ENCODE measurements around the gene MPG. TPM values are rescaled to one million over a fixed set of nuclear protein-coding genes. Genes with fewer than 3 reads are reported as not detected.

Gene MPG
- total and polyA plus RNA-seq, 2 of the 8 experiments (the other 6 are each of a cell fraction or from before 2014, with no cell fraction given): 37.6 to 83.7 TPM

DNA sequence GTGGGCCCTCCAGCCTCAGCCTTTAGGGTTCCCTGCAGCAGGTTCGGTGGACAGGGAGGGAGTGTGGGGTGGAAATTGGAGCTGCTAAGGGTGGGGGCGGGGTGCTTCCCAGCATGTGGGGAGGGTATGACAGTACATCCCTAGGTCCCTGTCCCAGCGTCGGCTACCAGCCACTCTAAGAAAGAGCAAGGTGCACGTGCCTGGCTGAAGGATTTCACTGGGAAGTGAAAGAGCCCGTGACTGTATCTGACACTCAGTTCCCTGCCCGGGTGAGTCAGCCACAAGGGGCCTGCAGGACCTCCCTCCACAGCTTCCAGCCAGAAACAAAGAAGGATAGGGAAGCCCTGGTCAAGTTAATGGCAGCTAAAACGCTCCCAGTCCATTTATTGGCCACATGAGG is 20.3 kb upstream of the MPG start (continued):
- TF ChIP-seq, protein P1, sequence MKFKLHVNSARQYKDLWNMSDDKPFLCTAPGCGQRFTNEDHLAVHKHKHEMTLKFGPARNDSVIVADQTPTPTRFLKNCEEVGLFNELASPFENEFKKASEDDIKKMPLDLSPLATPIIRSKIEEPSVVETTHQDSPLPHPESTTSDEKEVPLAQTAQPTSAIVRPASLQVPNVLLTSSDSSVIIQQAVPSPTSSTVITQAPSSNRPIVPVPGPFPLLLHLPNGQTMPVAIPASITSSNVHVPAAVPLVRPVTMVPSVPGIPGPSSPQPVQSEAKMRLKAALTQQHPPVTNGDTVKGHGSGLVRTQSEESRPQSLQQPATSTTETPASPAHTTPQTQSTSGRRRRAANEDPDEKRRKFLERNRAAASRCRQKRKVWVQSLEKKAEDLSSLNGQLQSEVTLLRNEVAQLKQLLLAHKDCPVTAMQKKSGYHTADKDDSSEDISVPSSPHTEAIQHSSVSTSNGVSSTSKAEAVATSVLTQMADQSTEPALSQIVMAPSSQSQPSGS (IDR thresholded peaks at IDR 0.05; ENCODE audit: low read length): no peak
- no peak for TF ChIP-seq TEAD4 (IDR thresholded peaks at IDR 0.05; ENCODE audit: low read depth, low read length)
- TF ChIP-seq EP300 (IDR thresholded peaks at IDR 0.05; ENCODE audit: borderline replicate concordance in 1 of 2, low read depth in 2 of 2, low read length in 2 of 2): no peak

Measured in H1 (cell line).